Measurements from ENCODE around the gene SLC6A15. TPM values are rescaled to one million over a fixed set of nuclear protein-coding genes. Genes with fewer than 3 reads are reported as not detected.

The SLC6A15 gene
- total RNA-seq, 1 donor from 2014 or later: not detected

- Mint-ChIP-seq H3K4me1 (ENCODE audit: low read depth) (no peaks in the 10 kb centered on the region), H3K36me3 (ENCODE audit: low read depth) (no peaks in the 10 kb centered on the region), H3K9me3 (no peaks in the 10 kb centered on the region), H3K27ac (no peak overlapping the region), H3K4me3 (ENCODE audit: low read depth) (no peak overlapping the region), H3K27me3 (ENCODE audit: low read depth) (no peaks in the 10 kb centered on the region)
- intact Hi-C loops (cut with micrococcal nuclease): no loop called here
- DNase-seq (ENCODE audit: low spot score): no peak
Observed at GRCh38 chr12:84813780-84814663, 98.6 kb downstream of the SLC6A15 start.

- Mint-ChIP-seq H3K4me3 (ENCODE audit: low read depth) (no peak overlapping the region), H3K36me3 (ENCODE audit: low read depth) (no peaks in the 10 kb centered on the region), H3K9me3 (no peaks in the 10 kb centered on the region)
Observed at GRCh38 chr12:84811291-84811690, 101.3 kb downstream of the SLC6A15 start.

GRCh38 chr12:84810611-84811010 lies 102.0 kb downstream of the SLC6A15 start:
- Mint-ChIP-seq H3K9me3 (no peaks in the 10 kb centered on the region), H3K4me1 (ENCODE audit: low read depth) (no peaks in the 10 kb centered on the region), H3K27me3 (ENCODE audit: low read depth) (no peaks in the 10 kb centered on the region), H3K36me3 (ENCODE audit: low read depth) (no peaks in the 10 kb centered on the region), H3K27ac (no peak overlapping the region), H3K4me3 (ENCODE audit: low read depth) (no peak overlapping the region)
- intact Hi-C loops (cut with micrococcal nuclease): no loop called here
- no peak for DNase-seq (ENCODE audit: low spot score)

More at GRCh38 chr12:84811291-84811690, 101.3 kb downstream of the SLC6A15 start:
- Mint-ChIP-seq H3K27ac (no peak overlapping the region), H3K27me3 (ENCODE audit: low read depth) (no peaks in the 10 kb centered on the region), H3K4me1 (ENCODE audit: low read depth) (no peaks in the 10 kb centered on the region)
- no peak for DNase-seq (ENCODE audit: low spot score)
- intact Hi-C loops (cut with micrococcal nuclease): no loop called here

Other genes with a start within 250 kb of the SLC6A15 start
- gene TSPAN19, start 123.5 kb upstream of the SLC6A15 start, total RNA-seq: not detected in 2 replicates
- not detected in 2 replicates for gene LRRIQ1, start 123.6 kb upstream of the SLC6A15 start, total RNA-seq

Data from activated T-helper 2 cell treated with anti-CD3 and anti-CD28 coated beads, Interferon-gamma antibody, Interleukin-2, Interleukin-4, amounts not matched to agents 10 μg/mL and 5 μg/mL and 100 μg/mL, durations not matched to agents 14 hours and 24 hours and 36 hours (primary cell).